Adrenal gland (tissue), 5 donors: ENCODE results near the gene SLC8B1.

ENCODE experiments used
- CTCF ChIP-seq, 6 experiments: fragments of 450-650 bp in 4 of 6; fragments of 200-600 bp in 2 of 6; sonication (generic) in 1 of 6; IDR thresholded peaks; 1 replicate in 5 of 6; 2 replicates in 1 of 6; pipeline versions ENCODE4 v1.5.1 to v1.8.0; 2016 to 2021; ENCODE audit warnings: antibody characterized with exemption in 6 of 6, mild to moderate bottlenecking in 2 of 6, moderate library complexity in 1 of 6
- POLR2A ChIP-seq, 2 donors: fragments of 450-650 bp; IDR thresholded peaks; one replicate each; pipeline ENCODE4 v1.6.1; 2017; ENCODE audit warnings: antibody characterized with exemption in 2 of 2, mild to moderate bottlenecking in 2 of 2, moderate library complexity in 1 of 2
- donor health status: DM: no; HTN: no; CAD: no.

- no peak for TF ChIP-seq CTCF (IDR thresholded peaks at IDR 0.05)
- TF ChIP-seq POLR2A (IDR thresholded peaks at IDR 0.05): no peak
Observed at GRCh38 chr12:113365639-113366395, 30.9 kb upstream of the SLC8B1 start.
